OCI-LY3 (cell line): ENCODE data around the gene GNAL.

Source experiments
- CTCF ChIP-seq: fragments of 200-600, 300-600 bp; sonication (generic); IDR thresholded peaks from 2 replicates; pipeline ENCODE4 v1.5.1; 2014; ENCODE audit warnings: antibody characterized with exemption, low read length, low read depth
- EZH2phosphoT487 ChIP-seq: fragments of 200-600 bp; shearing (Covaris generic); IDR thresholded peaks from 2 replicates; pipeline ENCODE4 v1.6.1; 2018; ENCODE audit warnings: antibody characterized with exemption, mixed run types, low read depth

DNA sequence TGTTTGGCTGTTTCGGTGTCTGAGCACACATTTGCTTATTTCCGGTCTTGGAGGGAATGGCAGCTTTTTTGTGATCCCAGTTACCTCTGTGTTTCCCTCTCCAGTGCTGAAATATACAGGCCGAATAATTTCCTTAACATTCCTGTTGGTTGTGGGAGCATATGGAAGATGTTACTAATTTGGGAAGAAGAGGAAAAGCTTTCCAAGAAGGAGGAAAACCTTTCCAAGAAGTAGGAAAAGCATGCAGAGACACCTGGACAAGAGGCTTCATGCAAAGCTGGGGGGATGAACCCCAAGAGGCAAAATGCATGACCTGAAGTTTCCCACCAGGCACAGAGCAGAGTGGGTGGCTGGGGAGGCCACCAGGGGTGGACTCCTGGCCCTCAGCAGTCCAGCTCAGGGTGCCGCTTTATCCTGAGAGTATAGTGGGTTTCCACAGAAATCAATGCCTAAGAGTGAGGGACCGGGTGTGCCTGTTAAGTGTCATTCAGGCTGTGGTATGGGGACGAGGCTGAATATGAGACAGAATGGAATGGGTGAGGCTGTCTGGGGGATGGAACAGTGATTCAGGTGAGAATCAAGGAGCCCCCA lies 25.5 kb upstream of the GNAL start:
- TF ChIP-seq EZH2phosphoT487 (no peak), CTCF (no peak)
